Liver (tissue), 3 donors: ENCODE measurements around the gene TPSB2.

Experiments
- CTCF ChIP-seq: fragments of 150-350 bp; IDR thresholded peaks from 2 replicates; pipeline ENCODE4 v1.5.1; 2017; ENCODE audit warnings: improper control_type of control experiment, low read depth, low read length; ENCODE audit not compliant: missing input control
- EGR1 ChIP-seq, 2 donors: IDR thresholded peaks; 2 replicates each; pipeline ENCODE4 v1.6.1; 2016 to 2018; ENCODE audit warnings: antibody characterized with exemption in 2 of 2, low read depth in 2 of 2
- GABPA ChIP-seq, 2 donors: IDR thresholded peaks in 1 of 2; conservative IDR thresholded peaks in 1 of 2; 2 replicates each; pipeline ENCODE4 v1.6.1; 2016; ENCODE audit warnings: antibody characterized with exemption in 2 of 2, mild to moderate bottlenecking in 1 of 2, moderate library complexity in 1 of 2
- HNF4A ChIP-seq, 2 donors: conservative IDR thresholded peaks; 2 replicates each; pipeline ENCODE4 v1.6.1; 2016; ENCODE audit warnings: antibody characterized with exemption in 2 of 2, mild to moderate bottlenecking in 2 of 2
- HNF4G ChIP-seq: IDR thresholded peaks from 2 replicates; pipeline ENCODE4 v1.6.1; 2016; ENCODE audit warnings: antibody characterized with exemption
- JUND ChIP-seq, 2 donors: IDR thresholded peaks; 2 replicates each; pipeline ENCODE4 v1.6.1; 2016; ENCODE audit warnings: antibody characterized with exemption in 2 of 2
- MAX ChIP-seq: IDR thresholded peaks from 2 replicates; pipeline ENCODE4 v1.6.1; 2016; ENCODE audit warnings: antibody characterized with exemption
- RAD21 ChIP-seq, 2 donors: IDR thresholded peaks; 2 replicates each; pipeline ENCODE4 v1.6.1; 2016; ENCODE audit warnings: antibody characterized with exemption in 2 of 2, mild to moderate bottlenecking in 2 of 2
- RXRA ChIP-seq, 2 donors: IDR thresholded peaks; 2 replicates each; pipeline ENCODE4 v1.6.1; 2017 to 2018; ENCODE audit warnings: antibody characterized with exemption in 2 of 2, mild to moderate bottlenecking in 1 of 2
- SP1 ChIP-seq: IDR thresholded peaks from 2 replicates; pipeline ENCODE4 v1.6.1; 2018; ENCODE audit warnings: antibody characterized with exemption, mild to moderate bottlenecking
- TAF1 ChIP-seq: conservative IDR thresholded peaks from 2 replicates; pipeline ENCODE4 v1.6.1; 2016; ENCODE audit warnings: antibody characterized with exemption, mild to moderate bottlenecking
- YY1 ChIP-seq: IDR thresholded peaks from 2 replicates; pipeline ENCODE4 v1.6.1; 2016; ENCODE audit warnings: antibody characterized with exemption, mild to moderate bottlenecking
- ZBTB33 ChIP-seq: IDR thresholded peaks from 2 replicates; pipeline ENCODE4 v1.6.1; 2016; ENCODE audit warnings: antibody characterized with exemption
- TF ChIP-seq, protein P1 (sequence below): IDR thresholded peaks from 2 replicates; pipeline ENCODE4 v1.6.1; 2016; ENCODE audit warnings: antibody characterized with exemption, mild to moderate bottlenecking
- donor health status: healthy.
- donor health status: healthy.

DNA sequence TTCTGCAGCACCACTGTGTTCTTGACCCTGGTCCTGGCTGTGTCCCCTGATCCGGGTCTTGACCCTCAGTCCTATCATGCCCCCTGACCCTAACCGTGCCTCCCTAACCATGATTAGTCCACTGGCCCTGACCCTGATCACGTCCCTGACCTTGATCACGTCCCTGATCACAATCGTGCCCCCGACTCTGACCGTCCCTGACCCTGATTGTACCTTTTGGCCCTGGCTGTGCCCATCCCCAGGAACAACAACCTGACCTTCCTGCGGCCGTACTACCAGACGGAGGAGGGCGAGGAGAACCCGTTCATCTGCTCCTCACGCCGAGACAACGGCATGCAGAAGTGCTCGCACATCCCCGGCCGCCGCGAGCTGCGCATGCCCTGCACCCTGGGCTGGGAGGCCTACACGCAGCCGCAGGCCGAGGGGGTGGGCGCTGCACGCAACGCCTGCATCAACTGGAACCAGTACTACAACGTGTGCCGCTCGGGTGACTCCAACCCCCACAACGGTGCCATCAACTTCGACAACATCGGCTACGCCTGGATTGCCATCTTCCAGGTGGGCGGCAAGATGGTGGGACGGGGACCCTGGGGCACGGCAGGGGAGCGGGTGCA lies 29.9 kb downstream of the TPSB2 start:
- TF ChIP-seq YY1 = no peak
- TF ChIP-seq GABPA (IDR thresholded peaks at IDR 0.05 in 1 of 2, conservative IDR thresholded peaks at IDR 0.05 in 1 of 2) = no peak
- TF ChIP-seq EGR1 (IDR thresholded peaks at IDR 0.05; ENCODE audit: low read depth in 2 of 2) = no peak
- TF ChIP-seq CTCF = no peak
- no peak for TF ChIP-seq SP1
- TF ChIP-seq RXRA (IDR thresholded peaks at IDR 0.05) = peak in 1 of 2 donors; percentile 75
- TF ChIP-seq JUND (IDR thresholded peaks at IDR 0.05) = no peak
- TF ChIP-seq MAX = no peak
- peak in 1 of 2 donors; percentile 56 for TF ChIP-seq HNF4A (conservative IDR thresholded peaks at IDR 0.05)
- no peak for TF ChIP-seq RAD21 (IDR thresholded peaks at IDR 0.05)
- no peak for TF ChIP-seq TAF1
- TF ChIP-seq, protein P1, sequence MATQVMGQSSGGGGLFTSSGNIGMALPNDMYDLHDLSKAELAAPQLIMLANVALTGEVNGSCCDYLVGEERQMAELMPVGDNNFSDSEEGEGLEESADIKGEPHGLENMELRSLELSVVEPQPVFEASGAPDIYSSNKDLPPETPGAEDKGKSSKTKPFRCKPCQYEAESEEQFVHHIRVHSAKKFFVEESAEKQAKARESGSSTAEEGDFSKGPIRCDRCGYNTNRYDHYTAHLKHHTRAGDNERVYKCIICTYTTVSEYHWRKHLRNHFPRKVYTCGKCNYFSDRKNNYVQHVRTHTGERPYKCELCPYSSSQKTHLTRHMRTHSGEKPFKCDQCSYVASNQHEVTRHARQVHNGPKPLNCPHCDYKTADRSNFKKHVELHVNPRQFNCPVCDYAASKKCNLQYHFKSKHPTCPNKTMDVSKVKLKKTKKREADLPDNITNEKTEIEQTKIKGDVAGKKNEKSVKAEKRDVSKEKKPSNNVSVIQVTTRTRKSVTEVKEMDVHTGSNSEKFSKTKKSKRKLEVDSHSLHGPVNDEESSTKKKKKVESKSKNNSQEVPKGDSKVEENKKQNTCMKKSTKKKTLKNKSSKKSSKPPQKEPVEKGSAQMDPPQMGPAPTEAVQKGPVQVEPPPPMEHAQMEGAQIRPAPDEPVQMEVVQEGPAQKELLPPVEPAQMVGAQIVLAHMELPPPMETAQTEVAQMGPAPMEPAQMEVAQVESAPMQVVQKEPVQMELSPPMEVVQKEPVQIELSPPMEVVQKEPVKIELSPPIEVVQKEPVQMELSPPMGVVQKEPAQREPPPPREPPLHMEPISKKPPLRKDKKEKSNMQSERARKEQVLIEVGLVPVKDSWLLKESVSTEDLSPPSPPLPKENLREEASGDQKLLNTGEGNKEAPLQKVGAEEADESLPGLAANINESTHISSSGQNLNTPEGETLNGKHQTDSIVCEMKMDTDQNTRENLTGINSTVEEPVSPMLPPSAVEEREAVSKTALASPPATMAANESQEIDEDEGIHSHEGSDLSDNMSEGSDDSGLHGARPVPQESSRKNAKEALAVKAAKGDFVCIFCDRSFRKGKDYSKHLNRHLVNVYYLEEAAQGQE = no peak
- no peak for TF ChIP-seq ZBTB33
- TF ChIP-seq HNF4G = no peak
